Fibroblast of skin of left quadriceps (primary cell): ENCODE data around the gene CEP19.

Source experiments
- DNase-seq, 2 experiments: peaks; one replicate each; pipeline ENCODE4 v3.0.0-alpha.2; 2013; ENCODE audit warnings: low read depth in 2 of 2

CEP19 gene

DNA sequence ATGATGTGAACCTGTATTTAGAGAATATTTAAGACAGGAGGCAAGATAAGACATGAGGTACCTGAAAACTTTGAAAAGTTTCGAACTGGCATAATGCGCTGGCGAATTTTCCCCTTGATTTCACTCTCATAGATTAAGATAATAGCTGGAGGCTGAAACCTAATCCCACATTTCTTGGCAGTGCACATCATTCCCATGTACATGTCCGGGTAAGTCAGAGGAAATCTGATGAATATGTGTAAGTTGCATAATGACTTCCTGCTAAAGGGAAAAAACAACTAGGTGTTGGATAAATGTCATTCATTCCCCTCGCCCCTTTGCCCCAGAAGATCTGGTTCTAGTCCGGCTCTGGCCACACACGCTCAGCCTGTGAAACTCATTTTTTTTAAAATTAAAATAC is 3.6 kb downstream of the CEP19 start:
- no peak for DNase-seq

DNA sequence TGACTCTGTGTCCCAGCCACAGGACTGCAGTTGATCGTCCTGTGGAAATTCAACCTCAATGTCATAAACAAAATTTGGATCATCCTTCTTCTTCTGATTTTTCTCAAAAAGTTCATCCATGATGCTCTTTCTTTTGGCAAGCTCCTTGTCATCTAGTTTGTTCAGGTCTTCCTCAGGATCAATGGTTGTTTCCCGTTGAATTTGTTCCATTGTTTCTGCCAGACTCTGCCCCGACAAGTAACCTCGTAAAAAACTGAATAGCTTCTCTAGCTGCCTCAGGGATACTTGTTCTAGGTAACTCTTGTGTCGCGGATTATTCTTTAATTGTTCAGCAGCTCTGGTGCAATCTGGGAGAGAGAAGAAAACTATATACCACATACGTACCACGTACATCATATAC is 4.5 kb downstream of the CEP19 start:
- DNase-seq: no peak

DNA sequence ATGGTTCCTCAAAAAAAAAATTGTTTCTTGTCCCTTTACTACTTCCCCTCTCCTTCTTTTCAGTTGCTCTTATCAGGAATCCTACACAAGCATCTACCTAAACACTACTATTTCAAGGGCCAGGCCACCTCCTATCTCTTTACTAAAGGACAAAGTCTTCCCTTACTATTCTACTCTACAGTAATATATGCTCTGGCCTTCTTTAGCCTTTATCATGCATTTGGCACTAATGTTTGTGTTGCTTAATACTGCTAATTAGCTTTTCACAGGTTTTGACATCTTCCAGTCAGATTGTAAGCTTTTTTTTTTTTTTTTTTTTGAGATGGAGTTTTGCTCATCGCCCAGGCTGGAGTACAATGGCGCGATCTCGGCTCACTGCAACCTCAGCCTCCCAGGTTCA is 5.3 kb downstream of the CEP19 start:
- DNase-seq: no peak

DNA sequence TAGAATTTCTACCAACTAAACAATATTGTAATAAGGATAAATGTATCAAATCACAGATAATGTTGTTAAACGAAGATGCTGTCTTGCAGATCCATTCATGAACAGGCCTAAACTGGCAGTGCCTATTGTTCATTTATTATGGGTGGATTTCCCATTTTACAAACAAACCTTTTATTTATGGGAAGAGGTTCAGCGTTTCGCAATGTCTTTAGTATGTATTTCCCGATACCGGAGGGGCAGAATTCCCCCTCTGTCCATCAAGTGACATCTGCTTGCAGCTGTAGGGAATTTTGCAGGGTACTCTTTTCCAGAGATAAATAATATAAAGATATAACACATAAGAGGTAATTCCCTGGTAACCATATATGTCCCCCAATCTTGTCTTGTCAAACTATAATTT is 5.7 kb downstream of the CEP19 start:
- no peak for DNase-seq

DNA sequence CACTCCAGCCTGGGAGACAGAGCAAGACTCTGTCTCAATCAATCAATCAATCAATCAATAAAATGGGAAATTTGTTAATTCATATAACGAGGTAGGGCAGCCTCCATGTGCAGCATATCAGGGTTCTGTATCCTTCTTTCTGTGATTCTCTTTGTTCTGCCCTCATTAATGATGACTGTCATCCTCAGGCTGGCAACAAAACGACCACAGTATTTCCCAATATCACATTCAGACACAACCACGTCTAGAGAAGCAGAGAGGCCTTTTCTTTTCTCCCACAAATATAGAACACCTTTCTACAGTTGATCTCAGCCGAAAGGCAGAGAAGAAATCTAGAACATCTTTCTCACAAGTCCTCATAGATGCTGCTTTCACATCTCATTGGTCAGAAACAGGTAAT is 11.2 kb downstream of the CEP19 start:
- no peak for DNase-seq

GRCh38 chr3:196699749-196700148 is 12.3 kb downstream of the CEP19 start:
- DNase-seq: no peak

- no peak for DNase-seq
Measured at GRCh38 chr3:196697270-196697669, 14.8 kb downstream of the CEP19 start.

DNA sequence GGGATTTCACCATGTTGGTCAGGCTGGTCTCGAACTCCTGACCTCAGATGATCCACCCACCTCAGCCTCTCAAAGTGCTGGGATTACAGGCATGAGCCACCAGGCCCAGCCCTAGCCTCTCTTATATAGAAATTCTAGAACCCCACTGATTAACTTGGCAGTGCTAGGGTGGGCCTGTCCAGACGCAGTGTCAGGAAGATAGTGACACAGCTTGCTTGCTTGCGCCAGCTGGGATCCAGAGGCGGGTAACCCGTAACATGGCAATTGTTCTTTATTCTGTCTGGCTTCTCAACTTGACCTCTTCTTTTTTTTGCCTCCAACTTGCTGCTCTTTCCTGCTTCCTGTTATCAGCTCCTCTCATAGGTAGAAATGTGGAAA is 16.2 kb downstream of the CEP19 start:
- DNase-seq: no peak

- DNase-seq: no peak
Measured at GRCh38 chr3:196694941-196695848, 16.9 kb downstream of the CEP19 start.

DNA sequence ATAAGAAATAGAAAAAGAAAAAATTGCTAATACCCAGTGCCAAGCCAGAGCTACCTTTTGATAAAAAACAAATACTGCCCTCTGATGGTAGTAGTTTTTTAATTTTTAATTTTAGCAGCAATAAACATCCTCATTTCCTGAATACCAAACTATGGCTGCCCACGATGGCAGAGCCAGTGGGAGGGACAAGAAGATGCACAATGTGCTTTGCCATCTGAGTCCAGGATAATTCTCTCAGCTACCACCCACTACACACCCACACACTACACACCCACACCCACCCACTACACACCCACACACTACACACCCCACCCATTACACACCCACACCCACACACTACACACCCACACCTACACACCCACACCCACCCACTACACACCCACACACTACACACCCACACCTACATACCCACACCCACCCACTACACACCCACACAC is 17.8 kb downstream of the CEP19 start:
- DNase-seq: no peak

DNA sequence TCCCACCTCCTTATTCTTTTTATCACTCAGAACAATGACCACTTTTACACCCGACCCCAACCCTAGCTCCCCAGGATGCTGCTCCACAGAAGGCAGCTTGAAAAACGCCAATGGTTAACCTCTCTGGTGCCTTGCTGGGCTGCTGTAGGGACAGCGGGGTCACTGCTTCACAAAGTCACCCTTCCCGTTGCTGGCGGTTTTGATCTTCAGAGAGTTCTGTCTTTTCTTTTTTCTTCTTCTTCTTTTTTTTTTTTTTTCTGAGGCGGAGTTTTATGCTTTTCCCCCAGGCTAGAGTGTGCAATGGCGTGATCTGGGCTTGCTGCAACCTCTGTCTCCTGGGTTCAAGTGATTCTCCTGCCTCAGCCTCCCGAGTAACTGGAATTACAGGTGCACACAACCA is 20.7 kb downstream of the CEP19 start:
- DNase-seq: no peak

GRCh38 chr3:196689941-196690660 is 21.9 kb downstream of the CEP19 start:
- DNase-seq: no peak

DNA sequence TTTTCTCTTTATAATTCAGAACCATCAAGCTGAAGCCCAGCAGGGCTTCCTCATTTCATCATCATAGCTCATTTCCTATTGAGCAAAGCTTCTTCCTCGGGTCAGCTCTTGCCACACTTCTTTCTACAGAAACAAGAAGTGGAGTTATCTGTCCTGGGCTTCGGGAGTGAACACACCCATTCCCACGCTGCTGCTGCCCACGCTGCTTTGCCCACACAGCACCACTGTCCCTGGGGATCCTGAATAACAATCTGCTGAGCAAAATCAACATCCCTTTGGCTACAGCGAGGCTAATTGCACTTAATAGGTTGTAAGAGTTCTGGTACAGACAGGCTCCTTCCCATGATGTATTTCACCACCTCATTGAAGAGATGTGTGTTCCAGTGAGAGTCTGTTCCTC is 23.7 kb downstream of the CEP19 start:
- DNase-seq: peak; percentile 26 to 31

DNA sequence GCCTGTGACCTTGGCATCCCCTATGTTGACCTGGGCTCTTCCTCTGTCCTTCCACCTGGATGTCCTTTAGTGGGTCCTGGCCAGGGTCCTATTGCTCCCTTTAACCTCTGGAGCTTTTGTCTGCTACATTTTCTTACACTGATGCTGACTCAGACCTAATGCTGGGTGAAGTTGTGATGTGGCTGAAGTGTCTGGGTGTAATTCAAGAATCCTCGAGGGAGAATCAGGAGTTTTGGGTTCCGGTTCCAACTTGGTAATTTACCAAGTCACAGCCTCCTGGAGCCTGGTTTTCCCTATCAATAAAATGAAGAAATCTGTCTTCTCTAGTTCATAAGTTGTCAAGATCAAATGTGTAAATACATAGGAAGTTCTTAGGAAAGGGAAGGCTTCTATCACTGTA is 25.6 kb downstream of the CEP19 start:
- DNase-seq: no peak

GRCh38 chr3:196684548-196685407 is 27.3 kb downstream of the CEP19 start:
- DNase-seq: peak; percentile 21 to 24

- DNase-seq: no peak
Measured at GRCh38 chr3:196677931-196678330, 34.1 kb downstream of the CEP19 start.

- no peak for DNase-seq
Measured at GRCh38 chr3:196677353-196677752, 34.7 kb downstream of the CEP19 start.

GRCh38 chr3:196673632-196674031 is 38.4 kb downstream of the CEP19 start:
- no peak for DNase-seq

- no peak for DNase-seq
Measured at GRCh38 chr3:196670339-196670738, 41.7 kb downstream of the CEP19 start.

DNA sequence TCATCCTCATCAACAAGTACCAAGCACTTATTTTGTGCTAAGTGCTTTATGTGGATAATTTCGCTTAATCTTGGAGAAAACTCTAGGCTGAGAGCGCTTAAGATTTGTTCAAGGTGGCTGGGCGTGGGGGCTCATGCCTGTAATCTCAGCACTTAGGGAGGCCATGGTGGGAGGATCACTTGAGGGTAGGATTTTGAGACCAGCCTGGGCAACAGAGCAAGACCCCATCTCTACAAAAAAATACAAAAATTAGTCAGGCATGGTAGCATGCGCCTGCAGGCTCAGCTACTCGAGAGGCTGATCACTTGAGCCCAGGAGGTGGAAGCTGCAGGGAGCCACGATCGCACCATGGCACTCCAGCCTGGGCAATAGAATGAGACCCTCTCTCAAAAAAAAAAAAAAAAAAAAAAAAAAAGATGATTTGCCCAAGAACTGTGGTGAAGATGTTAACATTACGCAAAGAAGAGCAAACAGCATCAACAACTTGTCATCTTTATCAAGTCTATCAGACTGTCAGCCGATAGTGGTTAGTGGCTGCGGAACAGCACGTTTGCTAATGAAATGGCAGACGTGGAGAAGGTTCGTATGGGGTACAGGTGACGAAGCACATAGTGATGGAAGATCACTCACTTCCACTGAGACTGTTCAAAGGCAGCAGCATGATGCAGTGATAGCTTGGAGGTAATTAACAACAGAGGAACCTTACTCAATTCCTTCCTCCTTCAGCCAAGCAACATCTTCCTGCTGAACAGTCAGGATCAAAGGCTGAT is 44.8 kb downstream of the CEP19 start:
- DNase-seq: no peak
